DMS79 (cell line): ENCODE measurements around the gene AOC2.
A peak's percentile ranks its signal among the peaks of the same experiment; 100 is the strongest.
"Not testable (repeated sequence)": the region's sequence is repeated elsewhere in the genome, so short reads cannot be mapped to it uniquely, and the experiment has no call there.

Experiments
- DNase-seq: peaks from one replicate; lab custom pipeline; 2025; lab: John Stamatoyannopoulos, UW

AOC2 gene

DNA sequence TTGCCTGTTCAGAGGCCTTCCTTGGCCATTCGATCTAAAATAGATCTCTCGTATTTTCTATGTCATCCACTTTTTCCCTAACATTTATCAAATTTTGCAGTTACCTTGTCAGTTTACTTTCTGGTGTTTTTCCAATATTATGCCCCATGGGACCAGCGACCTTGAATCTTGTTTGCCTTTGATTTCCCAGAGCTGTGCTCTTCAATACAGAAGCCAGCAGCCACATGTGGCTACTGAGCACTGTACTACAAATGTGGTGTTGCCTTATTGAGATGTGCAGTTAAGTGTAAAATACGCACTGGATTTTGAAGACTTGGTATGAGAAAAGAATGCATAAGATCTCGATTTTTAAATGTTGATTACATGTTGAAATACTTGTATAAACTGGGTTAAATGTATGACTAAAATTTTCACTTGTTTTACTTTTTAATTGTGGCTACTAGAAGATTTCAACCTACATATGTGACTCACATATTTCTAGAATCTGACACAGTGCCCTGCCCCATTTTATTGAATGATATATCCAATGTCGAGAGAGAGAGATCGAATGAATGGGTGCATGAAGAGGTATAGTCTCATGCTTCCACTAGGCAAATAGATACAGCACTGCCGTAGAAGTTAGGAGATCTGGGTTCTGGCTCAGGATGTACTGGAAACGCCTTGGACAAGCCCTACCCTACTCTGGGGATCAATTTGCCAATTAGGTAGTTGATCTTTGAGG lies 12.0 kb upstream of the AOC2 start:
- no peak for DNase-seq

DNA sequence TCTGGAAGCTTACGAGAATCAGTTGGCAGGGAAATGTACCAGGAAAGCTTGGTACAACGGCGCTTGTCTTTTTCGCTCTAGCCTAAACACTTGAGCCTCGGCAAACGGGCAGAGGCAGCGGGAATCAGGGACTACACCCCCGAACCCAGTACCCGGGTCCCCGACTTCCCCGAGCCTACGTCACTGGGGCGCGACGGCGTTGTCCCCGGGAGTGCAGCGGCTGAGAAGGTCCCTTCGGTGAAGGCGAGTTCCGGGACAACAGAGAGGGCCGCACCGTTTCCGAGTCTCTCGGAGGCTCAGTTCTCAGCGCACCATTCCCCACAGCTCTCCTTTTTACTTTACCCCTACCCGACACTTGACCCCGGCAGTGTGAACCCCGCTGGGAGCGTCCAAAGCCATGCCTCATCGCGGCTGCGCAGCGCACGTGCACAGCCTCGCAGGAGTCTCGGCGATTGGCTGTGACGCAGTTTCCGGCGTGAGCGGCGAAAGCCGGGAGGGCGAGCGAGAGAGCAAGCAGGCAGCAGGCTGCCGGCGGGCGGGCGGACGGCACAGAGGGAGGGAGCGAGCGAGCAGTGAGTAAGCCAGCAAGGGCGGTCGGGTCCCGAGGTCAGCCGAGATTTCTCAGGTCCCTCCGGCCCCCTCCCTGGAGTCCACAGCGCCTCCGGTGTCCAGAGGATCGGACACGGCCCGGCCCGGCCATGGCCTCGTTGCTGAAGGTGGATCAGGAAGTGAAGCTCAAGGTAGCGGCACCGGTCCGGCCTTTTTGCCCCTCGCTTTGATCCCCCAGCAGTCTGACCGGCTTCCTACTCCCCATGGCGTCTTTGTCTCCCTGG lies 11.2 kb upstream of the AOC2 start, which contains the start of gene PSME3:
TSS of gene PSME3 (plus strand) at position 464 of the 833 bp plus-strand sequence. CDS start at position 699, 235 bp downstream.
- peak; percentile 81 for DNase-seq

DNA sequence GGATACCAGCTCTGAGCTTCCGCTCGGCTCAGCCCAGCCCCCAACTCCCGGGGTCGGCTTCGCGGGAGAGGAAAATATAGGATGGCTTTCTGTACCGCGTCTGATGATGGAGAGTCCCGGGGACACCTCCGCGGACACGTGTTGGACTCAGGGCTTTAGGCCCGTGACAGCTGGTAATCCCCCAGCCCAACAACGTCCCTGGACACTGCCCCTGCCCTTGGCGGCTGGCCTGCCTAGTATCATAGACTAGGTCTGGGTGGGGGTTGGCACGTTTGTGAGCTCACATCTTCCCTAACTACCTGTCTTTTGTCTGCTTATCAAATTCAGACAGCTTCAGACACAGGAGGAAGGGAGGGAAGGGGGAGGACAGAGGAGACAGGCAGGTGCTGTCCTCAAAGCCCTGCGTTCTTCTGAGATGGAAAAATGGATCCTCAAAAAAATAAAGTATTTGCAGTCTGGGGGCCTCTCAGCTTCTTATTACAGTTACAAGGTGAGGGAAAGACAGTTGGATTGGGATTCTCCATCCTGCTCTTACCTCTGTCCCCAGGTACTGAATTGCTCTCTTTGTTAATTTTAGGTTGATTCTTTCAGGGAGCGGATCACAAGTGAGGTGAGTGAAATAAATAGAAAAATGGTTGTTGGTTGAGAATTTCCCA lies 10.5 kb upstream of the AOC2 start:
- DNase-seq = no peak

DNA sequence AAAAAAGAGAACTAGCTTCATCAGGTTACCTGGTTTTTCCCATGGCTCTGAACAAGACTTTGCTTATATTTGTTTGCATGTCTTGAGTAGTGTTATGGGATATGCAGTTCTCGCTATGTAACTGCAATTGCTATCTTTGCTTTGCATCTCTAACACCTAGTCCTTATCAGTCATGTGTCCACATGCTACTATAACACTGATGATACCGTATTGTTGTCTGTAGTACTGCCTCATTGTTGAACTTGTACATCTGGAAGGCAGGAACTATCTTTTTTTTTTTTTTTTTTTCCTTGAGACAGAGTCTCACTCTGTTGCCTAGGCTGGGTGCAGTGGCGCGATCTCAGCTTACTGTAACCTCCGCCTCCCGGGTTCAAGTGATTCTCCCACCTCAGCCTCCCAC lies 8.6 kb upstream of the AOC2 start:
- DNase-seq = no peak

GRCh38 chr17:42841975-42842685 lies 2.2 kb upstream of the AOC2 start:
- no peak for DNase-seq

GRCh38 chr17:42843358-42843934 lies 934 bp upstream of the AOC2 start:
- no peak for DNase-seq

- DNase-seq = no peak
Observed at GRCh38 chr17:42844761-42845555, 578 bp downstream of the AOC2 start.

- no peak for DNase-seq
Observed at GRCh38 chr17:42845556-42845917, 1.2 kb downstream of the AOC2 start.

DNA sequence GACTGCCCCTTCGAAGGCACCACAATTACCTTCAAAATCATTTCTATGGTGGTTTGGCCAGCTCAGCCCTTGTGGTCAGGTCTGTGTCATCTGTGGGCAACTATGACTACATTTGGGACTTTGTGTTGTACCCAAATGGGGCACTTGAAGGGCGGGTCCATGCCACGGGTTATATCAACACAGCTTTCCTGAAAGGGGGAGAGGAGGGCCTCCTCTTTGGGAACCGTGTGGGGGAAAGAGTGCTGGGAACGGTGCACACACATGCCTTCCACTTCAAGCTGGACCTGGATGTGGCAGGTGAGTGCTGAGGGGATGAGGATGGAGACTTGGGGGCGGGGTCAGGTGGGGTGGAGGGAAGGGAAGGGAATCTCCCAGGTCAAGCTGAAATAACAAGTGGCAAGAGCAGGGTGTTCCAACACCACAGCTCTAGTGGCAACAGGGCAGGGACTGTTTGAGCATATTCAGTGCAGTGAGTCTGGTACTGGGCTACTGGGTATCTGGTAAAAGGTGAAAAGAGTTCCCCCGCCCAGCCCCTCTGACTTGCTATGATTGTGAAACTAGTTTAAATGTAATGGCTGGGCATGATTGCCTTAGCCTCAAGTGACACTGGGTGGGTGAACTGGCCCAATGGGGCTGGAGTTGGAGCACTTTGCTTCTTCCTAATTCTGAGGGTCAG lies 1.7 kb downstream of the AOC2 start:
- no peak for DNase-seq

DNA sequence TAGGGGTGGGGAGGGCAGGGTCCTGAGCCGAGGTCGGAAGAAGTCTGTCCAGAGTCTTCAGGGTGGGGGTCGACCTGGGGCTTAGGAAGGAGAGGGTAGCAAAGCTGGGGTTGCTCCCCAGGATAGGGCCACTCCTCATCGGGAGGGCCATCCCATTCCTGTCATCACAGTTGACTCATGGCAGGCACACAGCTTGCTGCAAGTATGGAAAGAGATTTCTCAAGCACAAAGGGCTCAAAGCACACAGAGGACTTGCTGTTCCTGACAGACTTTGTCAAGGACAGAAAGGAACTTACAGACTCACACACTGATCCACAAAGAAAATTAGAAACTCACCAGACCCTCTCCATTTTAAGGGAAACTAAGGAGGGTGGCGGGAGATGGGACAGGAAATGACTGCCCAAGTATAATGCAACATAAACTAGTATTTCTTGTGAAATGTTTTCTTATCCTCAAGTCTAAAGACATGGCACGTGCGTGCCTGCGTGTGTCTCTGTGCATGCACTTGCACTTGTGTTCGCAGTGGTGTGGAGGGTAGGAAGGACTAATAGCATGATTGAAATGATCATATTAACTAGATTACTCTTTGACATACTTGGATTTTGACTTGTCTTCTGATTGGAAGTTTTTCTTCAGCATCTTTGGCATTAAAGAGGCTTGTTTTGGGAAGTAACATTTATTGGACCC lies 2.4 kb downstream of the AOC2 start:
- DNase-seq = no peak

DNA sequence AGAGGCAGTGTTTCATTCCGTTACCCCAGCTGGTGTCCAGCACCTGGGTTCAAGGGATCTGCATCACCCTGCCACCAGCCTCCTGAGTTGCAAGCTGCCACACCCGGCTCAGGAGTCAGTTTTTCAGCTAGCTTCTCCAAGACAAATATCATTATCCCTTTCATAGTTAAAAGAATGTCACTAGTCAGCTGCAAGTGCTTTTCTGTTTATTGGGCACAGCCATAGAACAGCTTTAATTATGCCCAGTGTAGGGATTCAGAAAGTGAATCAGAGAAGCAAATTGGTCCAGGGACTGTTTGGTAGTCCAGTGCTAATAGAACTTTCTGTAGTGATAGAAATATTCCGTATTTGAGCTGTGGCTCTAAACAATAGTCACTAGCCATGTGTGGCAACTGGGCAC lies 3.7 kb downstream of the AOC2 start:
- no peak for DNase-seq

GRCh38 chr17:42849031-42849430 lies 4.7 kb downstream of the AOC2 start:
- no peak for DNase-seq

GRCh38 chr17:42849451-42850181 lies 5.2 kb downstream of the AOC2 start:
- no peak for DNase-seq

GRCh38 chr17:42850954-42851353 lies 6.6 kb downstream of the AOC2 start, which contains the start of gene AOC3:
AOC3 (plus strand) TSS chr17:42851199; CDS start chr17:42851344, 145 bp downstream.
- no peak for DNase-seq

DNA sequence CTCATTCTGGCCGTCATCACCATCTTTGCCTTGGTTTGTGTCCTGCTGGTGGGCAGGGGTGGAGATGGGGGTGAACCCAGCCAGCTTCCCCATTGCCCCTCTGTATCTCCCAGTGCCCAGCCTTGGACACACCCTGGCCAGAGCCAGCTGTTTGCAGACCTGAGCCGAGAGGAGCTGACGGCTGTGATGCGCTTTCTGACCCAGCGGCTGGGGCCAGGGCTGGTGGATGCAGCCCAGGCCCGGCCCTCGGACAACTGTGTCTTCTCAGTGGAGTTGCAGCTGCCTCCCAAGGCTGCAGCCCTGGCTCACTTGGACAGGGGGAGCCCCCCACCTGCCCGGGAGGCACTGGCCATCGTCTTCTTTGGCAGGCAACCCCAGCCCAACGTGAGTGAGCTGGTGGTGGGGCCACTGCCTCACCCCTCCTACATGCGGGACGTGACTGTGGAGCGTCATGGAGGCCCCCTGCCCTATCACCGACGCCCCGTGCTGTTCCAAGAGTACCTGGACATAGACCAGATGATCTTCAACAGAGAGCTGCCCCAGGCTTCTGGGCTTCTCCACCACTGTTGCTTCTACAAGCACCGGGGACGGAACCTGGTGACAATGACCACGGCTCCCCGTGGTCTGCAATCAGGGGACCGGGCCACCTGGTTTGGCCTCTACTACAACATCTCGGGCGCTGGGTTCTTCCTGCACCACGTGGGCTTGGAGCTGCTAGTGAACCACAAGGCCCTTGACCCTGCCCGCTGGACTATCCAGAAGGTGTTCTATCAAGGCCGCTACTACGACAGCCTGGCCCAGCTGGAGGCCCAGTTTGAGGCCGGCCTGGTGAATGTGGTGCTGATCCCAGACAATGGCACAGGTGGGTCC lies 7.2 kb downstream of the AOC2 start:
- DNase-seq = not testable (repeated sequence)

GRCh38 chr17:42852351-42852750 lies 8.0 kb downstream of the AOC2 start:
- no peak for DNase-seq

DNA sequence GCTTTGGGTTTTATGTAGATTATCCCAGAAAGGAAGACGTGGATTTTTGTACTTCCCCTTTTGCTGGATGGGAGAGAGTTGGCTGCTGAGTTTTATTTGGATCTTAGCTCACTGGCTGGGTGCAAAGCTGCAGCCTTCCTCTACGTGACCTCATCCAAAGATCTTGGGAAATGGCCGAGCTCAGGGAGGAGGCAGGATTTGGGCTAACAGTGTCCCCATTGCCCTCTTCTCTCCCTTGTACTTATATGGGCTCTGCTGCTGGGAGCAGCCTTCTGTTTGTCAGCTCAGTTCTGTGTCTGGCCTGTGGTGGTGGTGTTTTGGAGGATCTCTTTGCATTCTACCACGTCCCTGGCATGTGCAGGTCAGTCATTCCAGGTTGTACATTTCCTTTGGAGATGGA lies 8.6 kb downstream of the AOC2 start:
- DNase-seq = no peak

DNA sequence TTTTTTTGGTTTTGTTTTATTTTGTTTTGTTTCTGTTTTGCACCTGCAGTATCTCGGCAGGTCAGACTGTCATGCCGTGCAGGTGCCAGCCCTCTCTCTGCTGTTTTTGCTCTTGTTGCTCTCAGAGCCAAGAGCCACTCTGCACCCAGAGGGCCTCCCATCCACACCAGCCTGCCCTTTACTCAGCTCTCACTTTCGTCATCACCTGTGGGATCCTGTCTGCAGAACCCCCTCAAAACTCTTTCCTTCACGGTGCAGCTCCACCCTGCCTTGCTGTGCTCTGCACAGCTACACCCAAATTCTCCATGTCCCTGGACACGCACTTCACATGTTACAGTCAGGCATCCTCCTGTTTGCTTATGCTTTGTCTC lies 9.2 kb downstream of the AOC2 start:
- DNase-seq = no peak
